Measurements from ENCODE around the gene ARHGEF17. TPM values are rescaled to one million over a fixed set of nuclear protein-coding genes. Genes with fewer than 3 reads are reported as not detected.

The ARHGEF17 gene
- total RNA-seq, 4 donors from 2014 or later, result 82.8 to 196 (median 122) TPM

- Histone ChIP-seq H3K9me3 (no peaks in the 10 kb centered on the region), H3K4me3 (no peak overlapping the region), H3K27ac (replicated peaks in 1 of 4) (no peak overlapping the region), H3K36me3 (no peaks in the 10 kb centered on the region), H3K27me3 (peaks cover 0 to 49% (median 8%) of the 10 kb centered on the region in 4 donors), H3K4me1 (peaks cover 11 to 38% (median 20%) of the 10 kb centered on the region in 4 donors)
- TF ChIP-seq EP300 (IDR thresholded peaks at IDR 0.05) (no peak), CTCF (IDR thresholded peaks at IDR 0.05) (no peak), POLR2AphosphoS5 (IDR thresholded peaks at IDR 0.05) (no peak), POLR2A (IDR thresholded peaks at IDR 0.05; ENCODE audit: low read depth) (no peak)
- intact Hi-C loops (cut with DNase I), result no loop called here
- WGBS, result 83% methylated on average over 3 of the region's 3 CpGs
- DNase-seq (ENCODE audit: extremely low spot score), result no peak
Measured at GRCh38 chr11:73267122-73267846, 40.8 kb upstream of the ARHGEF17 start.

- Histone ChIP-seq H3K27me3 (peaks cover 0 to 49% (median 8%) of the 10 kb centered on the region in 4 donors), H3K36me3 (no peaks in the 10 kb centered on the region), H3K4me3 (no peak overlapping the region), H3K9me3 (no peaks in the 10 kb centered on the region), H3K27ac (replicated peaks in 1 of 4) (no peak overlapping the region), H3K4me1 (peaks cover 11 to 38% (median 20%) of the 10 kb centered on the region in 4 donors)
- TF ChIP-seq EP300 (IDR thresholded peaks at IDR 0.05) (no peak), CTCF (IDR thresholded peaks at IDR 0.05) (no peak), POLR2A (IDR thresholded peaks at IDR 0.05; ENCODE audit: low read depth) (no peak), POLR2AphosphoS5 (IDR thresholded peaks at IDR 0.05) (no peak)
- DNase-seq (ENCODE audit: extremely low spot score), result no peak
- intact Hi-C loops (cut with DNase I), result no loop called here
- 94% methylated on average over 8 of the region's 8 CpGs for WGBS
Measured at GRCh38 chr11:73267906-73268540, 40.1 kb upstream of the ARHGEF17 start.

GRCh38 chr11:73268671-73269271 is 39.3 kb upstream of the ARHGEF17 start:
- no peak overlapping the region for H3K4me3 ChIP-seq
- WGBS, result 81% methylated on average over 3 of the region's 8 CpGs
- no peak overlapping the region for H3K27ac ChIP-seq (replicated peaks in 1 of 4)
- peaks cover 0 to 45% (median 8%) of the 10 kb centered on the region in 4 donors for H3K27me3 ChIP-seq
- DNase-seq (ENCODE audit: extremely low spot score), result no peak
- peaks cover 11 to 38% (median 20%) of the 10 kb centered on the region in 4 donors for H3K4me1 ChIP-seq
- TF ChIP-seq CTCF (IDR thresholded peaks at IDR 0.05) (no peak), EP300 (IDR thresholded peaks at IDR 0.05) (no peak)
- no peaks in the 10 kb centered on the region for H3K36me3 ChIP-seq
- no peaks in the 10 kb centered on the region for H3K9me3 ChIP-seq
- intact Hi-C loops (cut with DNase I), result no loop called here

GRCh38 chr11:73269459-73270015 is 38.5 kb upstream of the ARHGEF17 start:
- Histone ChIP-seq H3K9me3 (no peaks in the 10 kb centered on the region), H3K27me3 (peaks cover 0 to 37% (median 5%) of the 10 kb centered on the region in 4 donors), H3K36me3 (no peaks in the 10 kb centered on the region), H3K4me1 (peaks cover 5 to 34% (median 15%) of the 10 kb centered on the region in 4 donors), H3K27ac (replicated peaks in 1 of 4) (no peak overlapping the region), H3K4me3 (no peak overlapping the region)
- no peak for DNase-seq (ENCODE audit: extremely low spot score)
- intact Hi-C loops (cut with DNase I), result no loop called here
- TF ChIP-seq CTCF (IDR thresholded peaks at IDR 0.05) (no peak), POLR2A (IDR thresholded peaks at IDR 0.05; ENCODE audit: low read depth) (no peak), POLR2AphosphoS5 (IDR thresholded peaks at IDR 0.05) (no peak), EP300 (IDR thresholded peaks at IDR 0.05) (no peak)
- WGBS, result 75% methylated on average over 4 of the region's 7 CpGs

Measured in esophagus muscularis mucosa (tissue), 4 donors.